SH-SY5Y (cell line): ENCODE measurements around the gene CNIH3.

ENCODE experiments used
- GATA2 ChIP-seq: IDR thresholded peaks from 2 replicates; pipeline ENCODE4 v1.6.1; 2011; ENCODE audit warnings: mild to moderate bottlenecking, low read depth, low read length
- GATA3 ChIP-seq: IDR thresholded peaks from 2 replicates; pipeline ENCODE4 v1.6.1; 2011; ENCODE audit warnings: low read depth, mild to moderate bottlenecking, low read length, moderate library complexity

Gene CNIH3

DNA sequence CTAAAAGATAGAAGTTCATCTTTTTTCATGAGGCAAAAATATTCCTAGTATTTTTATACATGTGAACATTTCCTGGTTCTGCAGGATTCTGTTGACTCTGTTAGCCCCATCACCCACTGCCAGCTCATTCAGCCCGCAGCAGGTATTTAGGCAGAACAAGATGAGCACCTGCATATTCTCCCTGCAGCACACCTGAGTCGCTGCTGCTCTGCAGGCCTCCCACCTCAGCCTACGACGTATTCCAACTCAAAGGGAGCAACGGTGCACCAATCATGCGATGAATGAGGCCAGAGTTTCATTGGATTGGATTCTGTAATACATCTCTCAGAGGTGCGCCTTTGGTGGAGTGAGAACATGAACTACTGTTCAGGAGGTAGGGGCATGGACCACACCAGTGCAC is 87.6 kb downstream of the CNIH3 start:
- no peak for TF ChIP-seq GATA2
- no peak for TF ChIP-seq GATA3

DNA sequence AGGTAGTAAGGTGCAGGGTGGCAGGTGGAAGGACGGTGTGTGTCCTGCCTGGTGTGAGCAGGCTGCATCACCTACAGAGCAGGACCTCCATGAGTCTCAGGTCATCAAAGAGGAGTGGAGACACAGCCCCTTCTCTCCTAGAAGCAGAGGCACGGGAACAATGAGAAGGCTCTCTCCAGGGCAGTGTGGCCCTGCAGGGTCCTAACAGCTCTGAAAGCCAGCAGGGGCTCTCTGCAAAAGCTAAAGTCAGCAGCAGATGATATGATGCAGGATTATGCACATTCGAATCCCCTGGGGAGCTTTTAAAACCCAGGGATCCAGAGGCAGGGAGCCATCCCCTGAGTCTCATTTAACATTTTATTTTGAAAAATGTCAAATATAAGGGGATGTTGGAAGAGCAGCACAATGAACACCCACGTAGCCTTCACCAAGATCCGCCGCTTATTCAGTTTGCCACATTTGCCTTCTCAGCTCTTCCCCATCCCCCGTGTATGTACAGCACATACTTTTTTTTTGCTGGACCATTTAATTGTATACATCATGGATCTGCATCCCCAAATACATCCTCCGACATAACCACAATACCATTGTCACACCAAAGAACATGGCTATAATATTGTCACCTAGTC is 88.1 kb downstream of the CNIH3 start:
- TF ChIP-seq GATA3 (no peak), GATA2 (no peak)

DNA sequence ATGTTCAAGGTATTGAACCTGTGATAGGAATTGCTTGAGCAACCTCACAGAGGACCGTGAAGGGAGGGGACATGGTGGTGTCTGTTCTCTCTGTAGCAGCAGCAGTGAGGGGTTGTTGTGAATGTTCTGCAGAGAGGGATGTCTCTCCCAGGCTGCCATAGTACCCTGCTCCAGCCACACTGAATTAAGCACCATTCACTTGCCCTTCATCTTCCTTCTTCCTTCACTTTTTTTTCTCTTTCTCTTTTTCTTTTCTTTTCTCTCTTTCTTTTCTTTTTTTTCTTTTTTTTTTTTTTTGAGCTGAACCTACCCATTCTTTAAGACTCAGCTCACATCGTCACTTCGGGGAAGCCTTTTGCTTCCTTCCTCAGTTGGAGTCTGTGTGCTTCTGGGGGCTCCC is 89.5 kb downstream of the CNIH3 start:
- TF ChIP-seq GATA3 (no peak), GATA2 (no peak)

DNA sequence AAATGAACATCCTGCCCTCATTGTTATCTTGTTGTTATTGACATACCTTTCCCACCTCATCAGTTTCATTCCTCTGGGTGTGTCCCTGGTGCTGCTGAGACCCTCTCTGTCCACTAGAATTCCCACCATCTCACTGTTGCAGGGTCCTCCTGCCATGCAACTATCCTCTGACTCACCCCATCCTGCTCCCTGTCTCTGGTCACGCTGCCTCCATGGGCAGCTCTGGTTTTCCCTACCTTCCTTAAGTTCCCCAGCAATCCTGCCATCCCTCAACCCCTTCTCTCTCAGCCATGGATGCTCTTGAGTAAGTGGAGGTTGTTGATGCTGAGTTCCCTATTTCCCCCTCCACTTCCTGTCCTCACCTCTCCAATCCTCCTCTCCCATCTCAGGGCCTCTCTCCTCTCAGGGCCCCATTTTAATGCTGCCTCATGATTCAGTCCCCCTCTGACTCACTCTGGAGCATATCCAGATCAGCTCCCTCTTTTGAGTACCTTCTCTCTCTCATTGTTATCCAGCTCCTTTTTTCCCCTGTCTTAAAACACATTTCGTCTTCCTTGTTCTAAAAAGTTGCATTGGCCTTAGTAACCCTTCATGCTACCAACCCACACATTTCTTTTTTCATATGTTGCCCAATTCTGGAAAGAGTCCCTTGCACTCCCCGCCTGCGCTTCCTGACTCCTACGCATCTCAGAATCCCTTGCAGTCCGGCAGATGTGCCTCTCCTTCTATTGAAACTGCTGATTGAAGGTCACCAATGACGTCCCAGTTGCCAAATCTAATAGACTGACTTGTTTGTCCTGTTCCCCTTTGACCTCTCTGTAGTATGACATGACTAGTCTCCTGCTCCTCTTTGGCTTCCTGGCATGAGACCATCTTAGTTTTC is 92.0 kb downstream of the CNIH3 start:
- TF ChIP-seq GATA3 (no peak), GATA2 (no peak)

DNA sequence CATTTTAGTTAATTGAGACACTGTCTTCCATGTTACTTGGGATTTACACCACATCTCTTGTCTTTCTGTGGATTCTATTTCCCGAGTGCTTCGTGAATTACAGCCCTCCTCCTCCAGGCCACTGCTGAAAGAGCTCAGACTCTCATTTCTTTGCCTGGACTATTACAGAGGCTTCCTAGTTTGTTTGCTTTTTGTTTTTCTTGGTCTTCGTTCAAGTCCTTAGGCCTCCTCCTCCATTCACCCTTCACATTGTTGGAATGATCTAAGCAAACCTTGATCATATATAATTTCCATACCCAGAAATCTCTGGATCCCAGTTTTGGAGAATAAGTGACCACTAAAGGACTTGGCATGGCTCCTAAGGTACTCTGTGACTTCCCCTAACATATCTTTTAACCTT is 94.1 kb downstream of the CNIH3 start:
- no peak for TF ChIP-seq GATA3
- no peak for TF ChIP-seq GATA2

DNA sequence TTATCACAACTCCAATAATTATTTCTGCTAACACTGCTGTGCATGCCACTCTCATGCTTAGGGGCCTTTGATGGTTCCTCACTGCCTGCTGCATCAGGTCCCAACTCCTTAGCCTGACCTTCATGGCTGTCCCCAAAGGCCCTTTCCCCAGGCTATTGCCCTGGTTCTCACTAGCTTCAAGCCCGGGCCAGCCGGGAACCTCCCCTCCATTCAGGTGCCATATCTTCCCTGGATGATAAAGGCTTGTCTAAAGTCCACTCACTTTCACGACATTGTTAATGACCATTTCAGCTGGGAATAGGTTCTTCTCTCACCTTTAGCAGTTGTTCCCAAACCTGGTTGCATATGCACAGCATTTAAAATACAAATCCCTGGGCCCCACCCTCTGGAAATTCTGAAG is 95.8 kb downstream of the CNIH3 start:
- TF ChIP-seq GATA2 (no peak), GATA3 (no peak)

DNA sequence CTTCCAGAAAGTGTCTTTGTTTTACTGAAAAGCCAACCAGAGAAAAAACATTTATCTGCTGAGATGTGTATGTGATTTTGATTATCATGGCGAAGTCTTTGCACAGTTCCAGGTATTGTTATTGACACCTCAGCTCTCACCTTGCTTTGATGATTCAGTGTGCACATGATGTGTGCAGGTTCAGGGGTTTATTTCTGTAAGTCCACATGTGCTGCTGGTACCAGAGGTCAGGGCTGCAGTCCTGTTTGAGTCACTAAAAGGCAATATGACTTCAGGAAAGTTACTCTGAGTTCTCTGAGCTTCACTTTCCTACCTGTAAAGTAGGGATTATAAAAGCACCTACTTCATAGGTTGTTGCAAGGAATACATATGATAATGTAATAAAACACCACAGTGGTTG is 97.1 kb downstream of the CNIH3 start:
- TF ChIP-seq GATA2, result no peak
- TF ChIP-seq GATA3, result no peak

DNA sequence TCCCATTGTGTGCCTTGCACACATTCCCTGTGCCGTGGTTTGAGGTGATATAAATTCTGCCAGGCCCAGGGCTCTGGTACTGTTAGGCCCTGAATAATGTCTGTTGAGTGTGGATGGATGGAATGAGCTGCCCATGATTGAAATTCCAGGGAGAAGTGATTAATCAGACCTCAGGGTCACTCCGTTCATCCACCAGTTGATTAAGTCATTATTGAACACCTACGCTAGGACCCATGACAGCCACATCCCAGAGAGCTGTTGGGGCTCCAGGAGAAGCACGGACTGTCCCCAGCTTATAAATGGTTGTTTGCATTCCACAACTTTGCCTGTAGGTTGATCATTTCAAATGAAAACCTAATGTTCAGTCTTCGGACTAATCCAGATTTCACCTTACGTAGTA is 98.4 kb downstream of the CNIH3 start:
- no peak for TF ChIP-seq GATA2
- TF ChIP-seq GATA3, result no peak

DNA sequence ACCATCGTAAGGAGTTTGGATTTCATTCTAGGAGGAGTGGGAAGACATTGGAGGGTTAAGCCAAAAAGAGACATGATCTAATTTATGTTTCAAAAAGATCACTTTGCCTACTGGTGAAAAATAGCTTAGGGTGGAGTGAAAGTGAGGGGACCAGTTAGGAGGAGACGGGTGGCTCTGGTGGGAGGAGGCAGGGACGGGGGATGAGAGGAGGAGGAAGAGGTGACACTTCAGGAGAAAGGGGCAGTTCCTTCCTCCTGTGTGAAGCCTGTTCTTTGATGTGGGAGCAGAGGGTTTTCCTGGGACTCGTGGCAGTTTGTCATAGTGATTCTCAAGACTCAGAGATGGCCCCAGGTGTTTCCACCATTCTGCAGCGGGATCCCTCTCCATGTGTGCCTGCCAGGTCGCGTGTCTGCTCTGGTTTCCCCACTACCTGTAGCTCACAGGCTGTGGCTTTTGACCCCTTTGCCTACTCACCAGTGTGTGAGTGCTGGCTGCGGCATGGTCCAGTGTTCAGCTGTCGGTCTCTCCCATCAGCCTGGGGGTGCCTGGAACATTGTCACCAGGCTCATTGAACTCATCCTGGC is 102.4 kb downstream of the CNIH3 start:
- TF ChIP-seq GATA3 (no peak), GATA2 (no peak)

DNA sequence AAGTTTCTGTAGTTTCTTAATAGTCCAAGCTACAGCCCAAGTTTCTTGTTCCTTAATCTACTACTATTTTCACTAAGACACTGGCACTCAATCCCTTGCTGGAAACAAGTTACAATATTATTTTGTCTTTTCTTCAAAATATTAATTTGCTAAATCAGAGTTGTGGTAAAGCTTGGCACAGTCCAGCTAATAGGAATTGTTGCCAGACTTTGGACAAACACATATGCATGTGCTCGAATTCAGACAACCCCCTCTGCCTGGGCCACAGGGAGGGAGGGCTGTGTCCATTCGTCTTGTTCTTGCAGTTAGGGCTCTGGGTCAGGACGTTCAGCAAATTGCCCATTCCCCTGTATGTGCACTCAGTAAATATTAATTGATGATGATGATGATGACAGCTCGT is 103.6 kb downstream of the CNIH3 start:
- TF ChIP-seq GATA3 (no peak), GATA2 (no peak)

DNA sequence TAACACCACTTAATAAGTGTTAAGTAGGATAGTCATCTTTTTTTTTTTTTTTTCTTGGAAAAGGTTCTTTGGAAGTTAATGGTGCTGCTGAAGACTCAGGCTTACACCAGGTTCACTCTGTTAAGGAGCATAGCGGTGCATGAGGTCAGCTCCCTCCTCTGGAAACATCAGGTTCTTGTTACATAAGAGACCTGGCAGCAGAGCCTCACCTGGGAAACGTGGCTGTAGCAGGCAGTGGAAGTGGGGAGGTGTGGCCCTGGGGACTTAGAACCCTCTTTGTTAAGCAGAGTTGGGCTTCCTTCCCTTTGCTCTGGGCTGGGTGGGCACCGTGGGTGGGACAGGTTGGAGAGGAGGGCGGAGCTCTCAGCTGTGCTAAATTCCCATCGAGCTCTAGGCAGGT is 104.1 kb downstream of the CNIH3 start:
- no peak for TF ChIP-seq GATA2
- no peak for TF ChIP-seq GATA3

DNA sequence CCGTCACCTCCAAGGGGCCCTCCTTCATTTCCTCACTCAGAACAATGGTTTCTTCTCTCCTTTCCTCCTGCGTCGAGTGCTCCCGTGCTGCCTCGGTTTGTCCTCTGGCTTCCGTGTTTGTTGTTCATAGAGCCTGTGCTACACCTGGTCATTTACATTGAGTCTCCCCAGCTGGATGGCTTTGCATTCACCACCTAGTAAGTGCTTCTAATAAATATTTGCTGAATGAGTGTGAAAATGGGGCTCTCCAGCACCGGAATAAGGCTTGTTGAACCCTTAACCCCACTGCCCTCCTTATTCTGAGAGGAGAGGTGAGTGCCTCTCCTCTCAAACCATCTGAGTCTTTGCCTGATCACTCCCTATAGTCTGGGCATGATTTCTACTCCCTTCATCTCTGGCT is 104.9 kb downstream of the CNIH3 start:
- TF ChIP-seq GATA3 (no peak), GATA2 (no peak)

DNA sequence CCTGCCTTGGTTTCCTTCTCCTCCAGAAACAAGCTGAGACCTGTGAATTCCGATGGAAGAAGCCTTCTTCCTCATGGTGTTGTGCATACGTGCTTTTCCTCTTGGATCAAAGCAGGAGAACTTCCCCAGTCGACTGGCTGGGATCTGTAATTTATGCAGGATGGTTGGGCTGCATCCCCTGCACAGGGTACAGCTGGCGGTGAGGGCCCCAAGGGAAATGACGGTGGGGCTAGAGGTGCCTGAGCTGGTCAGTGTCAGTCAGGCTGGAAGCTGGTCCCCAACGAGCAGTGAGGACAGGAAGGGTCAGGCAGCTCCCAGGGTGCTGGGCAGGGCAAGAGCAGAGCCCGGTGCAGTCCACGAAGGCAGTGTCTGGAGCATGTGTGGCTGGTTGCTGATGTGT is 106.7 kb downstream of the CNIH3 start:
- TF ChIP-seq GATA2 (no peak), GATA3 (no peak)

DNA sequence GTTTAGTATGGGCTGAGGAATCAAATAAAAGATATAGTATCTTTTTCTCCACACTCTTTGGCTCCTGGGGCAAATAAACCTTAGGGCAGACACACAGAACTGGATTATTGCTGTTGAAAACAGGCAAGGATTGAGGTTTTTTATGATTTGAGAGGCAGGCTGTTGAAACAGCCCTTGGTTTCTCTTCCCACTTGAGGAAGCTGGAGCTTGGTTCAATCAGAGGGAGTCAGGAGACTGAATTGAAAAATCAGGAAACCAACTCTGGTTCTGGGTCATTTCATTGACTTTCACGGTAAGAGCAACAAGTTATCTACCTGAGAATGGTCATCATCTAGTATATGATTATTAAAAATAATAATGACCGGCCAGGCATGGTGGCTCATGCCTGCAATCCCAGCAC is 108.4 kb downstream of the CNIH3 start:
- TF ChIP-seq GATA2, result no peak
- TF ChIP-seq GATA3, result no peak
